ENCODE measurements around the gene TMEM175. TPM values are rescaled to one million over a fixed set of nuclear protein-coding genes. Genes with fewer than 3 reads are reported as not detected.

TMEM175 gene
- total and polyA plus RNA-seq, 5 donors from 2014 or later: 12.1 to 46.0 (median 14.6) TPM

GRCh38 chr4:987624-988513 lies 55.6 kb downstream of the TMEM175 start:
- DNase-seq (no peak), ATAC-seq (ENCODE audit: low read depth in 2 of 2) (no peak)
- Mint-ChIP-seq H3K36me3 (peaks cover 2% of the 10 kb centered on the region), H3K4me3 (peak overlapping the region; percentile 72 to 84 (median 78)), H3K27me3 (no peaks in the 10 kb centered on the region), H3K27ac (peak overlapping the region in 1 of 3 donors; percentile 84), H3K4me1 (peaks cover 0 to 33% (median 5%) of the 10 kb centered on the region in 4 donors), H3K9me3 (no peaks in the 10 kb centered on the region)
- Histone ChIP-seq H3K4me3 (ENCODE audit: low read depth, low read length) (no peak overlapping the region), H3K4me1 (ENCODE audit: control insufficient read depth, insufficient read depth, low read length, poor library complexity, severe bottlenecking) (peaks cover 34% of the 10 kb centered on the region), H3K36me3 (ENCODE audit: control insufficient read depth, insufficient read depth, low read length) (peaks cover 9% of the 10 kb centered on the region), H3K27me3 (ENCODE audit: control insufficient read depth, insufficient read depth, low read length) (no peaks in the 10 kb centered on the region), H3K9me3 (ENCODE audit: control insufficient read depth in 2 of 2, low read length in 2 of 2) (no peaks in the 10 kb centered on the region), H3K27ac (ENCODE audit: insufficient read depth, low read length, poor library complexity, severe bottlenecking) (peak overlapping the region; percentile 75)

GRCh38 chr4:988726-989721 lies 56.8 kb downstream of the TMEM175 start:
- no peaks in the 10 kb centered on the region for H3K27me3 Mint-ChIP-seq
- no peaks in the 10 kb centered on the region for H3K27me3 ChIP-seq (ENCODE audit: control insufficient read depth, insufficient read depth, low read length)
- peaks cover 0 to 33% (median 5%) of the 10 kb centered on the region in 4 donors for H3K4me1 Mint-ChIP-seq
- peaks cover 34% of the 10 kb centered on the region for H3K4me1 ChIP-seq (ENCODE audit: control insufficient read depth, insufficient read depth, low read length, poor library complexity, severe bottlenecking)
- H3K4me3 ChIP-seq (ENCODE audit: low read depth, low read length): no peak overlapping the region
- H3K4me3 Mint-ChIP-seq: peak overlapping the region in 3 of 4 donors; percentile 5 to 63 (median 32)
- peaks cover 9% of the 10 kb centered on the region for H3K36me3 ChIP-seq (ENCODE audit: control insufficient read depth, insufficient read depth, low read length)
- no peak overlapping the region for H3K27ac ChIP-seq (ENCODE audit: insufficient read depth, low read length, poor library complexity, severe bottlenecking)
- H3K36me3 Mint-ChIP-seq: no peaks in the 10 kb centered on the region
- H3K9me3 Mint-ChIP-seq: no peaks in the 10 kb centered on the region
- no peak overlapping the region for H3K27ac Mint-ChIP-seq
- DNase-seq (no peak), ATAC-seq (ENCODE audit: low read depth in 2 of 2) (no peak)
- no peaks in the 10 kb centered on the region for H3K9me3 ChIP-seq (ENCODE audit: control insufficient read depth in 2 of 2, low read length in 2 of 2)

GRCh38 chr4:989722-990471 lies 57.6 kb downstream of the TMEM175 start:
- ATAC-seq (ENCODE audit: low read depth in 2 of 2) (no peak), DNase-seq (no peak)
- H3K9me3 Mint-ChIP-seq: no peaks in the 10 kb centered on the region
- no peaks in the 10 kb centered on the region for H3K9me3 ChIP-seq (ENCODE audit: control insufficient read depth in 2 of 2, low read length in 2 of 2)
- H3K36me3 Mint-ChIP-seq: no peaks in the 10 kb centered on the region
- H3K27ac Mint-ChIP-seq: no peak overlapping the region
- no peak overlapping the region for H3K4me3 ChIP-seq (ENCODE audit: low read depth, low read length)
- H3K27me3 ChIP-seq (ENCODE audit: control insufficient read depth, insufficient read depth, low read length): no peaks in the 10 kb centered on the region
- no peak overlapping the region for H3K27ac ChIP-seq (ENCODE audit: insufficient read depth, low read length, poor library complexity, severe bottlenecking)
- peaks cover 31% of the 10 kb centered on the region for H3K4me1 ChIP-seq (ENCODE audit: control insufficient read depth, insufficient read depth, low read length, poor library complexity, severe bottlenecking)
- no peaks in the 10 kb centered on the region for H3K27me3 Mint-ChIP-seq
- H3K36me3 ChIP-seq (ENCODE audit: control insufficient read depth, insufficient read depth, low read length): peaks cover 9% of the 10 kb centered on the region
- H3K4me3 Mint-ChIP-seq: peak overlapping the region in 1 of 4 donors; percentile 13
- peaks cover 0 to 26% (median 5%) of the 10 kb centered on the region in 4 donors for H3K4me1 Mint-ChIP-seq

DNA sequence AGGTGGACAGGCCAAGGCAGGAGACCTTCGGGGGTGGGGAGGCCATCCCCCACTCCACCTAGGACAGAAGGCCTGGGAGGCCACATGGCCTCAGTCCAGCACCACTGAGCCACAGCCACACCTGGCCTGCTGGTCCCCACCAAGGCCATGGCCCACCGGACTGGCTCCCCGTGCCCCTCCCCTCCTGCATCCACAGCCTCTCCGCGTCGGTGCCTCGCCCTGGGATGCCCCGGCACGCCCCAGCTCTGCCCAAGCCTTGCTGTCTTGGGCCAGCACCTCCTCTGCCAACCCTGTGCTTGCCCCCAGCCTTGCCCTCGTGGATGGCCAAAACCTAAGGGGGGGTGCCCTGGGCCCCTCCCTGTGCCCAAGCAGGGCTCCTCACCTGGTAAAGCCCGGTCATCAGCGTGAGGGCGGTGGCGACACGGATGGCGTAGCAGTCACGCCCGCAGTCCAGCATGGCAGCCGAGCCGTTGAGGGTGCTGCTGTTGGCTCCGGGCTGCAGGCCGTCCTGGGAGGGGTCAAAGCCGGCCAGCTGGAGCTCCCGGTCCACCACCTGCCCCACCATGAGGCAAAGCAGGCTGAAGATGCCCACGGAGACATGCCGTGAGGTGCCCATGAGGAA lies 58.6 kb downstream of the TMEM175 start:
- Mint-ChIP-seq H3K27ac (no peak overlapping the region), H3K9me3 (no peaks in the 10 kb centered on the region), H3K36me3 (no peaks in the 10 kb centered on the region), H3K4me1 (peaks cover 0 to 16% (median 5%) of the 10 kb centered on the region in 4 donors), H3K27me3 (no peaks in the 10 kb centered on the region), H3K4me3 (no peak overlapping the region)
- no peaks in the 10 kb centered on the region for H3K9me3 ChIP-seq (ENCODE audit: control insufficient read depth in 2 of 2, low read length in 2 of 2)
- H3K4me1 ChIP-seq (ENCODE audit: control insufficient read depth, insufficient read depth, low read length, poor library complexity, severe bottlenecking): peaks cover 22% of the 10 kb centered on the region
- H3K27me3 ChIP-seq (ENCODE audit: control insufficient read depth, insufficient read depth, low read length): no peaks in the 10 kb centered on the region
- no peak overlapping the region for H3K27ac ChIP-seq (ENCODE audit: insufficient read depth, low read length, poor library complexity, severe bottlenecking)
- H3K36me3 ChIP-seq (ENCODE audit: control insufficient read depth, insufficient read depth, low read length): peaks cover 9% of the 10 kb centered on the region
- ATAC-seq (ENCODE audit: low read depth in 2 of 2) (no peak), DNase-seq (no peak)
- H3K4me3 ChIP-seq (ENCODE audit: low read depth, low read length): no peak overlapping the region

- Mint-ChIP-seq H3K4me3 (no peak overlapping the region), H3K36me3 (no peaks in the 10 kb centered on the region), H3K27ac (no peak overlapping the region), H3K27me3 (no peaks in the 10 kb centered on the region), H3K9me3 (no peaks in the 10 kb centered on the region), H3K4me1 (peaks cover 0 to 8% (median 0%) of the 10 kb centered on the region in 4 donors)
- H3K36me3 ChIP-seq (ENCODE audit: control insufficient read depth, insufficient read depth, low read length): peaks cover 9% of the 10 kb centered on the region
- H3K9me3 ChIP-seq (ENCODE audit: control insufficient read depth in 2 of 2, low read length in 2 of 2): no peaks in the 10 kb centered on the region
- no peaks in the 10 kb centered on the region for H3K27me3 ChIP-seq (ENCODE audit: control insufficient read depth, insufficient read depth, low read length)
- no peak overlapping the region for H3K4me3 ChIP-seq (ENCODE audit: low read depth, low read length)
- H3K27ac ChIP-seq (ENCODE audit: insufficient read depth, low read length, poor library complexity, severe bottlenecking): no peak overlapping the region
- ATAC-seq (ENCODE audit: low read depth in 2 of 2) (no peak), DNase-seq (no peak)
- peaks cover 14% of the 10 kb centered on the region for H3K4me1 ChIP-seq (ENCODE audit: control insufficient read depth, insufficient read depth, low read length, poor library complexity, severe bottlenecking)
Measured at GRCh38 chr4:991451-992296, 59.4 kb downstream of the TMEM175 start.

- H3K27me3 ChIP-seq (ENCODE audit: control insufficient read depth, insufficient read depth, low read length): no peaks in the 10 kb centered on the region
- no peak overlapping the region for H3K4me3 ChIP-seq (ENCODE audit: low read depth, low read length)
- no peaks in the 10 kb centered on the region for H3K27me3 Mint-ChIP-seq
- no peak overlapping the region for H3K27ac ChIP-seq (ENCODE audit: insufficient read depth, low read length, poor library complexity, severe bottlenecking)
- H3K36me3 ChIP-seq (ENCODE audit: control insufficient read depth, insufficient read depth, low read length): peaks cover 9% of the 10 kb centered on the region
- H3K9me3 ChIP-seq (ENCODE audit: control insufficient read depth in 2 of 2, low read length in 2 of 2): no peaks in the 10 kb centered on the region
- DNase-seq (no peak), ATAC-seq (ENCODE audit: low read depth in 2 of 2) (no peak)
- peaks cover 0 to 7% (median 0%) of the 10 kb centered on the region in 4 donors for H3K4me1 Mint-ChIP-seq
- no peaks in the 10 kb centered on the region for H3K9me3 Mint-ChIP-seq
- no peak overlapping the region for H3K4me3 Mint-ChIP-seq
- no peak overlapping the region for H3K27ac Mint-ChIP-seq
- peaks cover 14% of the 10 kb centered on the region for H3K4me1 ChIP-seq (ENCODE audit: control insufficient read depth, insufficient read depth, low read length, poor library complexity, severe bottlenecking)
- H3K36me3 Mint-ChIP-seq: no peaks in the 10 kb centered on the region
Measured at GRCh38 chr4:992297-993110, 60.2 kb downstream of the TMEM175 start.

Data from CD4-positive, CD25-positive, alpha-beta regulatory T cell (primary cell).